IMR-90 (cell line): ENCODE results near the gene SPATS2L. TPM values are rescaled to one million over a fixed set of nuclear protein-coding genes. Genes with fewer than 3 reads are reported as not detected.
"Not testable (repeated sequence)": the region's sequence is repeated elsewhere in the genome, so short reads cannot be mapped to it uniquely, and the experiment has no call there.

Source experiments
- ATAC-seq: fragments of 200-7000 bp; cut with Tn5 transposase; 2 replicates; pipeline ENCODE4 v1.9.1; 2020; ENCODE audit warnings: low read depth, mild to moderate bottlenecking, moderate library complexity
- BruUV-seq: library from RNA; stranded (reverse); fragments of 400-500 nt; replicated peaks from 2 replicates; lab custom pipeline; 2021; lab: Mats Ljungman, UMichigan
- CTCF ChIA-PET: fragments of 300-600 bp; formaldehyde crosslinking; extraction: SDS; loops from one replicate; lab custom pipeline; 2021; ENCODE audit warnings: antibody characterized with exemption; lab: Yijun Ruan, JAX
- POLR2A ChIA-PET: fragments of 300-600 bp; sonication (Branson Sonifier 250); formaldehyde crosslinking; loops from one replicate; lab custom pipeline; 2022; ENCODE audit warnings: antibody characterized with exemption; ENCODE audit not compliant: unreplicated experiment; lab: Charles Lee
- DNase-seq: peaks from one replicate; pipeline ENCODE4 v3.0.0; 2013
- H2AFZ ChIP-seq: replicated peaks from 2 replicates; pipeline ENCODE3; 2013; ENCODE audit warnings: low read length, mild to moderate bottlenecking; ENCODE audit not compliant: poor library complexity
- H2AK5ac ChIP-seq: 2 replicates; pipeline ENCODE4 v1.6.1; 2013; ENCODE audit warnings: low read depth, low read length, inconsistent platforms
- H2AK9ac ChIP-seq: replicated peaks from 2 replicates; pipeline ENCODE3; 2013; ENCODE audit warnings: mild to moderate bottlenecking, low read depth, low read length, moderate library complexity; ENCODE audit not compliant: poor library complexity
- H2BK120ac ChIP-seq: 2 replicates; pipeline ENCODE4 v1.6.1; 2013; ENCODE audit warnings: low read depth, low read length, inconsistent platforms
- H2BK15ac ChIP-seq: 3 replicates; pipeline ENCODE4 v1.6.1; 2013; ENCODE audit warnings: low read depth, low read length, inconsistent platforms
- H2BK20ac ChIP-seq: 2 replicates; pipeline ENCODE4 v1.6.1; 2013; ENCODE audit warnings: low read depth, mild to moderate bottlenecking, inconsistent platforms, low read length, moderate library complexity
- H2BK5ac ChIP-seq: 2 replicates; pipeline ENCODE4 v1.6.1; 2013; ENCODE audit warnings: mild to moderate bottlenecking, low read depth, low read length, inconsistent platforms; ENCODE audit not compliant: poor library complexity, severe bottlenecking
- H3K14ac ChIP-seq: replicated peaks from 2 replicates; pipeline ENCODE4 v1.6.1; 2013; ENCODE audit warnings: low read depth, low read length, inconsistent platforms
- H3K18ac ChIP-seq: 2 replicates; pipeline ENCODE4 v1.6.1; 2013; ENCODE audit warnings: low read depth, low read length, control low read depth
- H3K23ac ChIP-seq: 2 replicates; pipeline ENCODE4 v1.6.1; 2013; ENCODE audit warnings: low read depth, low read length, inconsistent platforms
- H3K27ac ChIP-seq: 2 replicates; pipeline ENCODE4 v1.5.1; 2013; ENCODE audit warnings: mild to moderate bottlenecking, control low read depth, low read length; ENCODE audit not compliant: insufficient read depth
- H3K27me3 ChIP-seq: 2 replicates; pipeline ENCODE4 v1.6.1; 2013; ENCODE audit warnings: low read length; ENCODE audit not compliant: control insufficient read depth, insufficient read depth
- H3K36me3 ChIP-seq: 2 replicates; pipeline ENCODE4 v1.6.1; 2013; ENCODE audit warnings: low read length, mixed read lengths; ENCODE audit not compliant: control insufficient read depth, insufficient read depth
- H3K4ac ChIP-seq: 2 replicates; pipeline ENCODE4 v1.6.1; 2013; ENCODE audit warnings: low read depth, low read length, inconsistent platforms
- H3K4me1 ChIP-seq: 2 replicates; pipeline ENCODE4 v1.6.1; 2013; ENCODE audit warnings: low read length, mixed read lengths; ENCODE audit not compliant: control insufficient read depth, insufficient read depth
- H3K4me2 ChIP-seq: 2 replicates; pipeline ENCODE4 v1.6.1; 2013; ENCODE audit warnings: low read depth, mild to moderate bottlenecking, control low read depth, low read length, moderate library complexity
- H3K4me3 ChIP-seq: 2 replicates; pipeline ENCODE4 v1.5.1; 2013; ENCODE audit warnings: low read depth, mild to moderate bottlenecking, control low read depth, low read length, moderate library complexity; ENCODE audit not compliant: insufficient read depth
- H3K56ac ChIP-seq: 2 replicates; pipeline ENCODE4 v1.6.1; 2013; ENCODE audit warnings: low read length, inconsistent platforms; ENCODE audit not compliant: insufficient read depth; ENCODE audit errors: extremely low read depth
- H3K79me1 ChIP-seq, 2 experiments: 2 replicates each; pipeline ENCODE4 v1.6.1; 2013; ENCODE audit warnings: low read length in 2 of 2, inconsistent platforms in 1 of 2, low read depth in 1 of 2
- H3K9ac ChIP-seq: 2 replicates; pipeline ENCODE4 v1.6.1; 2013; ENCODE audit warnings: low read depth, low read length, control low read depth
- H3K9me1 ChIP-seq: 2 replicates; pipeline ENCODE4 v1.6.1; 2013; ENCODE audit warnings: low read length, inconsistent platforms; ENCODE audit not compliant: insufficient read depth
- H3K9me3 ChIP-seq: 2 replicates; pipeline ENCODE4 v1.6.1; 2013; ENCODE audit warnings: low read length; ENCODE audit not compliant: control insufficient read depth, insufficient read depth
- H4K20me1 ChIP-seq: 2 replicates; pipeline ENCODE4 v1.6.1; 2013; ENCODE audit warnings: low read length, inconsistent platforms; ENCODE audit not compliant: insufficient read depth
- H4K5ac ChIP-seq: 2 replicates; pipeline ENCODE4 v1.6.1; 2013; ENCODE audit warnings: mild to moderate bottlenecking, low read depth, low read length, control low read depth
- H4K8ac ChIP-seq, 2 experiments: 2 replicates each; pipeline ENCODE4 v1.6.1; 2013; ENCODE audit warnings: low read depth in 2 of 2, low read length in 2 of 2, control low read depth in 1 of 2, inconsistent platforms in 1 of 2
- H4K91ac ChIP-seq: 2 replicates; pipeline ENCODE4 v1.6.1; 2013; ENCODE audit warnings: low read depth, low read length, inconsistent platforms; ENCODE audit not compliant: insufficient read depth
- CHD1 ChIP-seq: IDR thresholded peaks from 2 replicates; pipeline ENCODE4 v1.6.1; 2012; ENCODE audit warnings: low read depth, low read length, improper control_type of control experiment
- MAZ ChIP-seq: IDR thresholded peaks from 2 replicates; pipeline ENCODE4 v1.6.1; 2012; ENCODE audit warnings: low read depth, mild to moderate bottlenecking, low read length, improper control_type of control experiment, moderate library complexity, borderline replicate concordance
- RAD21 ChIP-seq: IDR thresholded peaks from 2 replicates; pipeline ENCODE4 v1.6.1; 2012; ENCODE audit warnings: low read length, improper control_type of control experiment
- USF2 ChIP-seq: fragments of 150-350 bp; IDR thresholded peaks from 2 replicates; pipeline ENCODE4 v1.6.1; 2017; ENCODE audit warnings: mild to moderate bottlenecking, antibody characterized with exemption, low read length, low read depth
- WGBS, 2 experiments: methylation state at CpG; one replicate each; pipeline versions ENCODE4 v1.1.5 to v1.1.7; 2013; ENCODE audit warnings: missing lambda C conversion rate in 2 of 2; ENCODE audit not compliant: insufficient read length in 1 of 2; ENCODE audit errors: extremely low coverage in 2 of 2; 5-methylcytosine and 5-hydroxymethylcytosine counted together
- dilution Hi-C: fragments of 300-500 bp; cut with HindIII; formaldehyde crosslinking; loops from one replicate; pipeline ENCODE4 v1.14.3; 2018; ENCODE audit warnings: low sequenced_read_pairs; ENCODE audit not compliant: unreplicated experiment
- in situ Hi-C: fragments of 300-500 bp; cut with MboI; formaldehyde crosslinking; loops from 3 replicates; pipeline ENCODE4 v1.14.3; 2019; ENCODE audit warnings: low sequenced_read_pairs, inconsistent platforms, mixed read lengths
- intact Hi-C: fragments of 100-400 bp; cut with micrococcal nuclease; formaldehyde crosslinking; loops from 2 replicates; pipeline ENCODE4 v1.10.0; 2022
- polyA plus RNA-seq, 3 experiments: library from polyadenylated mRNA; depleted of rRNA; stranded (reverse); fragments of >200 nt; gene quantifications; 2 replicates each; pipeline ENCODE4 v1.2.3, GENCODE V29; 2012; ENCODE audit warnings: low replicate concordance in 1 of 3
- total RNA-seq: library from RNA; depleted of rRNA; stranded (reverse); fragments of >200 nt; gene quantifications from 2 replicates; pipeline ENCODE4 v1.2.3, GENCODE V29; 2012

Gene SPATS2L
- total and polyA plus RNA-seq, 2 of the 4 experiments (the other 2 are of a cell fraction) = 118 to 155 TPM

- H3K4me3 ChIP-seq = no peak overlapping the region
- peaks cover 8% of the 10 kb centered on the region; the same call in 1 of the 2 replicates for H3K36me3 ChIP-seq
- no peak overlapping the region for H2AFZ ChIP-seq
- no peak overlapping the region for H3K4ac ChIP-seq
- no peak overlapping the region for H3K9ac ChIP-seq
- no peak overlapping the region for H2BK20ac ChIP-seq
- no peak overlapping the region for H2BK120ac ChIP-seq
- WGBS, 2 experiments = no CpG with 5 or more reads among the region's 1 CpG
- no peak overlapping the region for H2BK5ac ChIP-seq
- intact Hi-C loops = no loop called here
- ATAC-seq = no peak
- no peak overlapping the region for H2AK9ac ChIP-seq
- TF ChIP-seq RAD21 (no peak), CHD1 (no peak), MAZ (no peak), USF2 (no peak)
- no peak overlapping the region for H2BK15ac ChIP-seq
- H3K18ac ChIP-seq = no peak overlapping the region
- H4K8ac ChIP-seq = no peak overlapping the region
- H4K91ac ChIP-seq = no peak overlapping the region
- H3K23ac ChIP-seq = 0 out of 2 replicates have a peak overlapping the region, but pooled peaks have one; percentile 67
- peaks cover 34% of the 10 kb centered on the region; the same call in 1 of the 2 replicates for H4K20me1 ChIP-seq
- BruUV-seq = no TSS peak
- H3K14ac ChIP-seq = no peak overlapping the region
- in situ Hi-C loops = no loop called here
- CTCF ChIA-PET = no interaction called here
- no peak for DNase-seq
- no peaks in the 10 kb centered on the region for H3K9me3 ChIP-seq
- H2AK5ac ChIP-seq = no peak overlapping the region
- POLR2A ChIA-PET = no interaction called here
- H4K5ac ChIP-seq = no peak overlapping the region
- no peaks in the 10 kb centered on the region for H3K27me3 ChIP-seq
- dilution Hi-C loops = no loop called here
- H3K4me1 ChIP-seq = peaks cover 10% of the 10 kb centered on the region
- H3K56ac ChIP-seq = no peak overlapping the region
- H3K9me1 ChIP-seq = peaks cover 25% of the 10 kb centered on the region
- H3K27ac ChIP-seq = no peak overlapping the region
- H3K79me1 ChIP-seq = peaks cover 26 to 69% of the 10 kb centered on the region in 2 experiments
- H3K4me2 ChIP-seq = no peak overlapping the region
These were observed 36.2 kb downstream of the SPATS2L start for GRCh38 chr2:200342654-200343053.

- DNase-seq, H3K9ac ChIP-seq, H2AK9ac ChIP-seq, H3K27ac ChIP-seq, intact Hi-C loops, H4K91ac ChIP-seq, H2AFZ ChIP-seq, H3K18ac ChIP-seq, H3K14ac ChIP-seq, H3K4me1 ChIP-seq, CTCF ChIA-PET, H4K8ac ChIP-seq, H3K27me3 ChIP-seq, in situ Hi-C loops, H2BK20ac ChIP-seq, H2BK120ac ChIP-seq, BruUV-seq, H2BK15ac ChIP-seq, H3K4me3 ChIP-seq, POLR2A ChIA-PET, H3K4me2 ChIP-seq, H2BK5ac ChIP-seq, ATAC-seq, H3K9me3 ChIP-seq, H3K56ac ChIP-seq, dilution Hi-C loops, H2AK5ac ChIP-seq, H3K23ac ChIP-seq, H3K4ac ChIP-seq, H4K5ac ChIP-seq: not testable (repeated sequence)
- no CpG with 5 or more reads among the region's 1 CpG for WGBS, 2 experiments
- H3K9me1 ChIP-seq = peaks cover 29% of the 10 kb centered on the region
- H3K79me1 ChIP-seq = peaks cover 33 to 71% of the 10 kb centered on the region in 2 experiments
- peaks cover 40% of the 10 kb centered on the region; the same call in 1 of the 2 replicates for H4K20me1 ChIP-seq
- peaks cover 14% of the 10 kb centered on the region for H3K36me3 ChIP-seq
These were observed 37.7 kb downstream of the SPATS2L start for GRCh38 chr2:200344202-200344601.
